PC-3 (cell line): ENCODE results near the gene FAM81A. TPM values are rescaled to one million over a fixed set of nuclear protein-coding genes. Genes with fewer than 3 reads are reported as not detected.
"Not testable (repeated sequence)": the region's sequence is repeated elsewhere in the genome, so short reads cannot be mapped to it uniquely, and the experiment has no call there.

Experiments
- ATAC-seq: fragments of 200-7000 bp; cut with Tn5 transposase; 2 replicates; pipeline ENCODE4 v1.9.1; 2020; ENCODE audit warnings: mild to moderate bottlenecking, moderate library complexity
- BruUV-seq: library from RNA; stranded (reverse); fragments of 400-500 nt; replicated peaks from 2 replicates; lab custom pipeline; 2021; lab: Mats Ljungman, UMichigan
- CTCF ChIA-PET: fragments of 300-600 bp; sonication (Branson Sonifier 250); formaldehyde crosslinking; loops from one replicate; lab custom pipeline; 2022; ENCODE audit warnings: antibody characterized with exemption; lab: Charles Lee
- POLR2A ChIA-PET: fragments of 300-600 bp; sonication (Branson Sonifier 250); formaldehyde crosslinking; loops from one replicate; lab custom pipeline; 2022; ENCODE audit warnings: antibody characterized with exemption; ENCODE audit not compliant: unreplicated experiment; lab: Charles Lee
- DNase-seq: peaks from one replicate; pipeline ENCODE4 v3.0.0-alpha.2; 2015
- H2AFZ ChIP-seq: fragments of 300-600 bp; sonication (generic); 2 replicates; pipeline ENCODE4 v1.6.0; 2016; ENCODE audit warnings: antibody characterized with exemption, low read length
- H3F3A ChIP-seq: fragments of 300-600 bp; sonication (generic); one replicate; pipeline ENCODE4 v1.6.0; 2017; ENCODE audit warnings: antibody characterized with exemption, low read length, control low read depth, mild to moderate bottlenecking; ENCODE audit not compliant: unreplicated experiment
- H3K27ac ChIP-seq: fragments of 300-600 bp; sonication (generic); 2 replicates; pipeline ENCODE4 v1.5.1; 2016; ENCODE audit warnings: mild to moderate bottlenecking, low read length
- H3K27me3 ChIP-seq: fragments of 300-600 bp; sonication (generic); 2 replicates; pipeline ENCODE4 v1.6.1; 2016; ENCODE audit warnings: low read length, mixed read lengths
- H3K36me3 ChIP-seq: fragments of 300-600 bp; sonication (generic); 2 replicates; pipeline ENCODE4 v1.6.1; 2016; ENCODE audit warnings: low read depth, mixed run types, low read length, mixed read lengths
- H3K4me1 ChIP-seq: fragments of 300-600 bp; sonication (generic); 2 replicates; pipeline ENCODE4 v1.5.1; 2016; ENCODE audit warnings: low read length; ENCODE audit not compliant: insufficient read depth
- H3K4me2 ChIP-seq: fragments of 300-600 bp; sonication (generic); 2 replicates; pipeline ENCODE4 v1.6.0; 2016; ENCODE audit warnings: low read length
- H3K4me3 ChIP-seq: fragments of 300-600 bp; sonication (generic); 2 replicates; pipeline ENCODE4 v1.5.1; 2016; ENCODE audit warnings: mild to moderate bottlenecking, low read length, mixed read lengths
- H3K79me2 ChIP-seq: fragments of 300-600 bp; sonication (generic); 2 replicates; pipeline ENCODE4 v1.6.1; 2017; ENCODE audit warnings: low read length, mixed read lengths
- H3K9ac ChIP-seq: fragments of 300-600 bp; sonication (generic); 2 replicates; pipeline ENCODE4 v1.6.0; 2016; ENCODE audit warnings: mild to moderate bottlenecking, low read length
- H3K9me2 ChIP-seq: fragments of 300-600 bp; sonication (generic); replicated peaks from 2 replicates; pipeline ENCODE4 v1.6.1; 2016; ENCODE audit warnings: mixed run types, low read length, mixed read lengths
- H3K9me3 ChIP-seq: fragments of 300-600 bp; sonication (generic); 2 replicates; pipeline ENCODE4 v1.6.1; 2016; ENCODE audit warnings: low read length, mixed read lengths
- H4K20me1 ChIP-seq: fragments of 300-600 bp; sonication (generic); 2 replicates; pipeline ENCODE4 v1.6.1; 2016; ENCODE audit warnings: low read length, mixed read lengths
- EZH2 ChIP-seq: fragments of 300-600 bp; sonication (generic); IDR thresholded peaks from one replicate; pipeline ENCODE4 v1.6.1; 2017; ENCODE audit warnings: antibody characterized with exemption, mild to moderate bottlenecking, low read length; ENCODE audit not compliant: unreplicated experiment
- EZH2phosphoT487 ChIP-seq: fragments of 300-600 bp; sonication (generic); IDR thresholded peaks from 2 replicates; pipeline ENCODE4 v1.6.1; 2018; ENCODE audit warnings: mild to moderate bottlenecking, antibody characterized with exemption, low read length, borderline replicate concordance
- intact Hi-C: fragments of 100-400 bp; cut with micrococcal nuclease; formaldehyde crosslinking; loops from 2 replicates; pipeline ENCODE4 v1.9.0; 2023
- total RNA-seq: library from RNA; depleted of rRNA; stranded (reverse); fragments of >200 nt; gene quantifications from 2 replicates; pipeline ENCODE4 v1.2.3, GENCODE V29; 2014
- TF ChIP-seq, protein P1 (sequence below): fragments of 300-600 bp; sonication (generic); conservative IDR thresholded peaks from 2 replicates; pipeline ENCODE4 v1.5.1; 2017; ENCODE audit warnings: antibody characterized with exemption, low read depth, mild to moderate bottlenecking, low read length

The FAM81A gene
- total RNA-seq, 1 experiment from 2014 or later, result 2.5 TPM

DNA sequence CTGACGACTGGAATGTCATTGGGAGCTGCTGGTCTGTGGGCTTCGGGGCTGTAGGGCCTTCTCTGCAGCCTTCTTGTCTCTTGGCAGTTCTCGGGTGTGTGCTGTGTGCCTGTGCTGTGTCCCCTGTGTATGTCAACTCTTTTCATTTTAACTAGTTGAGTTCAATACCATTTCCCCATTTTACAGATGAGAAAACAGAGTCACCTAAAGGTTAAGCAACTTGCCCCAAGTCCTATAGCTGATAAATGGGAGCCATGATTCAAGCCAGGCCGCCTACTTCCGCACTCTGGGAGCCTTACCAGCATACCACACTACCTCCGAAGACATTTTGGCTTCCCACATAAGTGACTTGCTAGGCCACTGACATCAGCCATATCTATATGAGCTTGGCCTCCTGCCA, 85.7 kb downstream of the FAM81A start:
- ATAC-seq (no peak), DNase-seq (no peak)
- Histone ChIP-seq H3K9me3 (no peaks in the 10 kb centered on the region), H3K27ac (no peak overlapping the region), H3K4me2 (no peak overlapping the region), H3K9ac (no peak overlapping the region), H3F3A (no peaks in the 10 kb centered on the region), H2AFZ (no peak overlapping the region), H3K9me2 (no peaks in the 10 kb centered on the region), H4K20me1 (no peaks in the 10 kb centered on the region), H3K79me2 (no peaks in the 10 kb centered on the region), H3K4me3 (no peak overlapping the region), H3K4me1 (no peaks in the 10 kb centered on the region; the same call in 1 of the 2 replicates), H3K27me3 (no peaks in the 10 kb centered on the region), H3K36me3 (no peaks in the 10 kb centered on the region)
- intact Hi-C loops, result no loop called here
- CTCF ChIA-PET, result no interaction called here
- TF ChIP-seq, protein P1, sequence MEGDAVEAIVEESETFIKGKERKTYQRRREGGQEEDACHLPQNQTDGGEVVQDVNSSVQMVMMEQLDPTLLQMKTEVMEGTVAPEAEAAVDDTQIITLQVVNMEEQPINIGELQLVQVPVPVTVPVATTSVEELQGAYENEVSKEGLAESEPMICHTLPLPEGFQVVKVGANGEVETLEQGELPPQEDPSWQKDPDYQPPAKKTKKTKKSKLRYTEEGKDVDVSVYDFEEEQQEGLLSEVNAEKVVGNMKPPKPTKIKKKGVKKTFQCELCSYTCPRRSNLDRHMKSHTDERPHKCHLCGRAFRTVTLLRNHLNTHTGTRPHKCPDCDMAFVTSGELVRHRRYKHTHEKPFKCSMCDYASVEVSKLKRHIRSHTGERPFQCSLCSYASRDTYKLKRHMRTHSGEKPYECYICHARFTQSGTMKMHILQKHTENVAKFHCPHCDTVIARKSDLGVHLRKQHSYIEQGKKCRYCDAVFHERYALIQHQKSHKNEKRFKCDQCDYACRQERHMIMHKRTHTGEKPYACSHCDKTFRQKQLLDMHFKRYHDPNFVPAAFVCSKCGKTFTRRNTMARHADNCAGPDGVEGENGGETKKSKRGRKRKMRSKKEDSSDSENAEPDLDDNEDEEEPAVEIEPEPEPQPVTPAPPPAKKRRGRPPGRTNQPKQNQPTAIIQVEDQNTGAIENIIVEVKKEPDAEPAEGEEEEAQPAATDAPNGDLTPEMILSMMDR, result no peak
- TF ChIP-seq EZH2phosphoT487 (no peak), EZH2 (no peak)
- BruUV-seq, result no TSS peak
- POLR2A ChIA-PET, result no interaction called here

DNA sequence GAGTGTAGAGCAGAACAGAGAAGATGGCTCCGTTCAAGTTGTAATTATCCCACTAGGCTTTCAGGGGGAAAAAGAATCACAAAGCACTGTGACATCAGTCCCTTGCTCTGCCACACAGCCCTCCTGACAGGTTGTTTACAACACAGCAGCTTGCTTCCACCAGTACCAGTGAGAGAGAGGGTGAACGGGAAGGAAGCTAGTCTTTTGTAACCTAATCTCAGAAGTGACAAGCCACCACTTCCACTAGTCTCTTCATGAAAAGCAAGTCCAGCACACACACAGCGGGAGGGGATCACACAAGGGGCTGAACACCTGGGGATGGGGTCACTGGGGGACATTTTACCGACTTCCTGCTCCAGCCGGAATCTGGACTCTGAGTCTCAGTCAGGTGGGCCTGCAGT, 86.3 kb downstream of the FAM81A start:
- intact Hi-C loops, result no loop called here

DNA sequence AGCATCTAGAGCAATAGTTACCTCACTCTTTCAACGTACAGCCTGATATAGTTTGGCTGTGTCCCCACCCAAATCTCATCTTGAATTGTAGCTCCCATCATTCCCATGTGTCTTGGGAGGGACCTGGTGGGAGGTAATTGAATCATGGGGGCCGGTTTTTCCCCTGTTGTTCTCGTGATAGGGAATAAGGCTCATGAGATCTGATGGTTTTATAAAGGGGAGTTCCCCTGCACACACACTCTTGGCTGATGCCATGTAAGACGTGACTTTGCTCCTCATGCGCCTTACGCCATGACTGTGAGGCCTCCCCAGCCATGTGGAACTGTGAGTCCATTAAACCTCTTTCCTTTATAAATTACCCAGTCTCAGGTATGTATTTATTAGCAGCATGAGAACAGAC, 88.5 kb downstream of the FAM81A start:
- H3K9ac ChIP-seq, H3K79me2 ChIP-seq, CTCF ChIA-PET, H2AFZ ChIP-seq, H3K9me2 ChIP-seq, H3K27me3 ChIP-seq, ATAC-seq, H4K20me1 ChIP-seq, H3K27ac ChIP-seq, POLR2A ChIA-PET, DNase-seq, H3K36me3 ChIP-seq, H3K9me3 ChIP-seq, intact Hi-C loops, H3K4me3 ChIP-seq, BruUV-seq, H3F3A ChIP-seq, H3K4me1 ChIP-seq, H3K4me2 ChIP-seq: not testable (repeated sequence)

More for the DNA sequence above, 86.3 kb downstream of the FAM81A start:
- Histone ChIP-seq H3K9me3 (no peaks in the 10 kb centered on the region), H3K4me3 (no peak overlapping the region), H3K27me3 (no peaks in the 10 kb centered on the region), H2AFZ (no peak overlapping the region), H3F3A (no peaks in the 10 kb centered on the region), H3K36me3 (no peaks in the 10 kb centered on the region), H3K9me2 (no peaks in the 10 kb centered on the region), H3K79me2 (no peaks in the 10 kb centered on the region), H3K27ac (no peak overlapping the region), H3K4me2 (no peak overlapping the region), H3K4me1 (no peaks in the 10 kb centered on the region; the same call in 1 of the 2 replicates), H4K20me1 (no peaks in the 10 kb centered on the region), H3K9ac (no peak overlapping the region)
- TF ChIP-seq, protein P1, result no peak
- TF ChIP-seq EZH2phosphoT487 (no peak), EZH2 (no peak)
- POLR2A ChIA-PET, result no interaction called here
- DNase-seq (no peak), ATAC-seq (no peak)
- CTCF ChIA-PET, result no interaction called here
- no TSS peak for BruUV-seq
